PC-9 (cell line): ENCODE data around the gene CDC42BPB. TPM values are rescaled to one million over a fixed set of nuclear protein-coding genes. Genes with fewer than 3 reads are reported as not detected.

Experiments
- BruUV-seq: library from RNA; stranded (reverse); fragments of 400-500 nt; replicated peaks from 2 replicates; lab custom pipeline; 2021; lab: Mats Ljungman, UMichigan
- CTCF ChIA-PET: fragments of 300-600 bp; sonication (Branson Sonifier 250); formaldehyde crosslinking; loops from one replicate; lab custom pipeline; 2022; ENCODE audit warnings: antibody characterized with exemption; lab: Charles Lee
- POLR2A ChIA-PET: fragments of 300-600 bp; sonication (Branson Sonifier 250); formaldehyde crosslinking; loops from one replicate; lab custom pipeline; 2022; ENCODE audit warnings: antibody characterized with exemption; ENCODE audit not compliant: unreplicated experiment; lab: Charles Lee
- DNase-seq, 2 experiments: peaks; one replicate each; pipeline versions ENCODE4 v3.0.0 to v3.0.0-alpha.2; 2015 to 2022; ENCODE audit warnings: mixed read lengths in 1 of 2
- H2AFZ ChIP-seq: fragments of 200-600 bp; sonication (generic); 2 replicates; pipeline ENCODE4 v1.8.1; 2017; ENCODE audit warnings: antibody characterized with exemption
- H3F3A ChIP-seq: fragments of 200-600 bp; sonication (generic); 2 replicates; pipeline ENCODE4 v1.8.1; 2017; ENCODE audit warnings: antibody characterized with exemption, mild to moderate bottlenecking, low read depth; ENCODE audit not compliant: insufficient read depth
- H3K27ac ChIP-seq: fragments of 200-600 bp; sonication (generic); 2 replicates; pipeline ENCODE4 v1.6.1; 2016; ENCODE audit warnings: mixed run types
- H3K27me3 ChIP-seq: fragments of 200-600 bp; sonication (generic); 2 replicates; pipeline ENCODE4 v1.6.1; 2016; ENCODE audit warnings: low read depth, mixed run types; ENCODE audit not compliant: insufficient read depth
- H3K36me3 ChIP-seq: fragments of 200-600 bp; sonication (generic); 2 replicates; pipeline ENCODE4 v1.6.1; 2016; ENCODE audit warnings: low read depth, mixed run types
- H3K4me1 ChIP-seq: fragments of 200-600 bp; sonication (generic); replicated peaks from 2 replicates; pipeline ENCODE4 v1.6.1; 2016; ENCODE audit warnings: mixed run types; ENCODE audit not compliant: insufficient read depth
- H3K4me2 ChIP-seq: fragments of 200-600 bp; sonication (generic); 2 replicates; pipeline ENCODE4 v1.6.1; 2017; ENCODE audit warnings: mixed run types
- H3K4me3 ChIP-seq: fragments of 200-600 bp; sonication (generic); 2 replicates; pipeline ENCODE4 v1.6.1; 2016; ENCODE audit warnings: mixed run types
- H3K79me2 ChIP-seq: fragments of 200-600 bp; sonication (generic); 2 replicates; pipeline ENCODE4 v1.6.1; 2017; ENCODE audit warnings: low read depth, mixed run types
- H3K9me2 ChIP-seq: fragments of 200-600 bp; sonication (generic); 2 replicates; pipeline ENCODE4 v1.8.1; 2017; ENCODE audit warnings: mild to moderate bottlenecking; ENCODE audit not compliant: insufficient read depth
- H3K9me3 ChIP-seq: fragments of 200-600 bp; sonication (generic); 2 replicates; pipeline ENCODE4 v1.8.1; 2016; ENCODE audit warnings: low read depth; ENCODE audit not compliant: insufficient read depth
- H4K20me1 ChIP-seq: fragments of 200-600 bp; sonication (generic); 2 replicates; pipeline ENCODE4 v1.8.1; 2017; ENCODE audit not compliant: insufficient read depth
- EZH2 ChIP-seq: fragments of 200-600 bp; sonication (generic); IDR thresholded peaks from 2 replicates; pipeline ENCODE4 v1.8.0; 2017; ENCODE audit warnings: antibody characterized with exemption, low read depth
- intact Hi-C: fragments of 100-400 bp; cut with micrococcal nuclease; formaldehyde crosslinking; loops from one replicate; pipeline ENCODE4 v1.10.0; 2022; ENCODE audit not compliant: unreplicated experiment
- total RNA-seq: library from RNA; stranded (reverse); gene quantifications from 2 replicates; pipeline ENCODE4 v1.2.3, GENCODE V29; 2021
- TF ChIP-seq, protein P1 (sequence below): fragments of 200-600 bp; sonication (generic); conservative IDR thresholded peaks from 2 replicates; pipeline ENCODE4 v1.6.1; 2017; ENCODE audit warnings: mixed run types, antibody characterized with exemption, mild to moderate bottlenecking, moderate library complexity

The CDC42BPB gene
- total RNA-seq, 1 experiment from 2014 or later = 203 TPM

GRCh38 chr14:103093856-103094405 lies 36.6 kb upstream of the CDC42BPB start:
- Histone ChIP-seq H3K9me3 (no peaks in the 10 kb centered on the region), H2AFZ (no peak overlapping the region), H3K9me2 (no peaks in the 10 kb centered on the region), H3K4me3 (no peak overlapping the region), H3K4me2 (no peak overlapping the region), H3K79me2 (no peaks in the 10 kb centered on the region), H4K20me1 (no peaks in the 10 kb centered on the region), H3K36me3 (no peaks in the 10 kb centered on the region), H3F3A (peaks cover 18% of the 10 kb centered on the region; the same call in 1 of the 2 replicates), H3K4me1 (peaks cover 11% of the 10 kb centered on the region), H3K27me3 (no peaks in the 10 kb centered on the region), H3K27ac (no peak overlapping the region)
- no peak for DNase-seq
- CTCF ChIA-PET = no interaction called here
- TF ChIP-seq EZH2 = no peak
- TF ChIP-seq, protein P1, sequence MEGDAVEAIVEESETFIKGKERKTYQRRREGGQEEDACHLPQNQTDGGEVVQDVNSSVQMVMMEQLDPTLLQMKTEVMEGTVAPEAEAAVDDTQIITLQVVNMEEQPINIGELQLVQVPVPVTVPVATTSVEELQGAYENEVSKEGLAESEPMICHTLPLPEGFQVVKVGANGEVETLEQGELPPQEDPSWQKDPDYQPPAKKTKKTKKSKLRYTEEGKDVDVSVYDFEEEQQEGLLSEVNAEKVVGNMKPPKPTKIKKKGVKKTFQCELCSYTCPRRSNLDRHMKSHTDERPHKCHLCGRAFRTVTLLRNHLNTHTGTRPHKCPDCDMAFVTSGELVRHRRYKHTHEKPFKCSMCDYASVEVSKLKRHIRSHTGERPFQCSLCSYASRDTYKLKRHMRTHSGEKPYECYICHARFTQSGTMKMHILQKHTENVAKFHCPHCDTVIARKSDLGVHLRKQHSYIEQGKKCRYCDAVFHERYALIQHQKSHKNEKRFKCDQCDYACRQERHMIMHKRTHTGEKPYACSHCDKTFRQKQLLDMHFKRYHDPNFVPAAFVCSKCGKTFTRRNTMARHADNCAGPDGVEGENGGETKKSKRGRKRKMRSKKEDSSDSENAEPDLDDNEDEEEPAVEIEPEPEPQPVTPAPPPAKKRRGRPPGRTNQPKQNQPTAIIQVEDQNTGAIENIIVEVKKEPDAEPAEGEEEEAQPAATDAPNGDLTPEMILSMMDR = no peak
- intact Hi-C loops = no loop called here
- POLR2A ChIA-PET = no interaction called here
- no TSS peak for BruUV-seq

DNA sequence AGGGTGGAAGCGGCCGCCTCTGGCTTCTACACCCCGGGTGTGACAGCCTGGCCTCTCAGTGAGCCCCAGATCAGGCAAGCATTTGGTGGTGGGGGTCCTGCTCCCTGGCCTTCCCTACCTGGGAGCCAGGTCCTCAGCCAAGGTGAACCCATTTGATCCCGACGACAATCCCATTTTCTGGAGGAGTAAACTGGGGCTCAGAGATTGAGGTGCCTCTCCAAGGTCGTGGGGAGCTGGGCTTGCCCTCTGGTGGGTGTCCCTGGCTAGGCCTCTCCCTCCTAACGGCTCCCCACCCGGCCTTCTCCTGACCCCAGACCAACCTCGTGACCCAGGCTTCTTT lies 34.5 kb upstream of the CDC42BPB start:
- Histone ChIP-seq H3K9me3 (no peaks in the 10 kb centered on the region), H3F3A (peaks cover 22% of the 10 kb centered on the region; the same call in 1 of the 2 replicates), H3K4me2 (peak overlapping the region; percentile 84), H3K79me2 (no peaks in the 10 kb centered on the region), H3K9me2 (no peaks in the 10 kb centered on the region), H3K27me3 (no peaks in the 10 kb centered on the region), H2AFZ (peak overlapping the region; percentile 76; the same call in 1 of the 2 replicates), H3K27ac (no peak overlapping the region), H3K4me3 (peak overlapping the region; percentile 56; the same call in 1 of the 2 replicates), H3K36me3 (no peaks in the 10 kb centered on the region), H4K20me1 (no peaks in the 10 kb centered on the region), H3K4me1 (peaks cover 6% of the 10 kb centered on the region)
- DNase-seq = no peak
- TF ChIP-seq EZH2 = no peak
- TF ChIP-seq, protein P1 = peak; percentile 54; the same call in 1 of the 2 replicates
- POLR2A ChIA-PET = no interaction called here
- CTCF ChIA-PET = no interaction called here
- BruUV-seq = no TSS peak
- intact Hi-C loops = loop anchor here (1.0 kb wide), 1 partner anchor 8 kb away; no protein-coding TSS in a partner anchor

GRCh38 chr14:103091041-103091882 lies 33.9 kb upstream of the CDC42BPB start:
- Histone ChIP-seq H3K4me3 (peak overlapping the region; percentile 56), H3K27ac (no peak overlapping the region), H3K9me2 (no peaks in the 10 kb centered on the region), H3K79me2 (no peaks in the 10 kb centered on the region), H3K9me3 (no peaks in the 10 kb centered on the region), H3K27me3 (no peaks in the 10 kb centered on the region), H4K20me1 (no peaks in the 10 kb centered on the region), H3K36me3 (no peaks in the 10 kb centered on the region), H3F3A (peaks cover 27% of the 10 kb centered on the region; the same call in 1 of the 2 replicates), H3K4me2 (peak overlapping the region; percentile 84), H2AFZ (peak overlapping the region; percentile 76), H3K4me1 (peaks cover 6% of the 10 kb centered on the region)
- no peak for TF ChIP-seq EZH2
- TF ChIP-seq, protein P1 = peak; percentile 79
- no TSS peak for BruUV-seq
- DNase-seq = peak; percentile 67 to 85
- ChIA-PET CTCF (interaction anchor here (0.5 to 1.0 kb wide), 2 partner anchors 14 to 344 kb away, joined by 3 to 6 read pairs; no protein-coding TSS in a partner anchor), POLR2A (no interaction called here)
- intact Hi-C loops = loop anchor here (1.0 kb wide), 1 partner anchor 9 kb away; no protein-coding TSS in a partner anchor
